Right atrium auricular region (tissue), 2 donors: ENCODE results near the gene HTRA1. TPM values are rescaled to one million over a fixed set of nuclear protein-coding genes. Genes with fewer than 3 reads are reported as not detected.

Source experiments
- DNase-seq: peaks from one replicate; pipeline ENCODE4 v3.0.0-alpha.2; 2019; ENCODE audit warnings: low spot score
- H3K27ac ChIP-seq, 2 donors: fragments of 200-600 bp; sonication (generic); 1 replicate in 1 of 2; 2 replicates in 1 of 2; pipeline ENCODE4 v1.5.1; 2016 to 2019
- H3K27me3 ChIP-seq, 2 donors: fragments of 200-600 bp; sonication (generic); one replicate each; pipeline versions ENCODE4 v1.5.1 to v1.6.0; 2017 to 2019
- H3K36me3 ChIP-seq: fragments of 200-600 bp; sonication (generic); one replicate; pipeline ENCODE4 v1.5.1; 2016
- H3K4me1 ChIP-seq, 2 donors: fragments of 200-600 bp; sonication (generic); one replicate each; pipeline versions ENCODE4 v1.5.1 to v1.6.0; 2017 to 2019
- H3K4me3 ChIP-seq, 2 donors: fragments of 200-600 bp; sonication (generic); 1 replicate in 1 of 2; 2 replicates in 1 of 2; pipeline ENCODE4 v1.5.1; 2017 to 2019; ENCODE audit warnings: mild to moderate bottlenecking in 1 of 2, moderate library complexity in 1 of 2
- H3K9me3 ChIP-seq, 2 donors: fragments of 200-600 bp; sonication (generic); one replicate each; pipeline ENCODE4 v1.5.1; 2019
- CTCF ChIP-seq, 2 donors: fragments of 200-600 bp; sonication (generic); IDR thresholded peaks; one replicate each; pipeline ENCODE4 v1.5.1; 2019; ENCODE audit warnings: antibody characterized with exemption in 2 of 2
- total RNA-seq, 2 donors: library from RNA; depleted of rRNA; stranded (reverse); fragments of >200 nt; gene quantifications; one replicate each; pipeline ENCODE4 v1.1.0, GENCODE V29; 2016

Gene HTRA1
- total RNA-seq, 2 donors from 2014 or later: 76.3 to 78.3 TPM

- no peaks in the 10 kb centered on the region for H3K36me3 ChIP-seq
- H3K4me3 ChIP-seq: no peak overlapping the region
- no peak for TF ChIP-seq CTCF (IDR thresholded peaks at IDR 0.05)
- H3K4me1 ChIP-seq: peaks cover 0 to 11% of the 10 kb centered on the region in 2 donors
- H3K27me3 ChIP-seq: no peaks in the 10 kb centered on the region
- H3K27ac ChIP-seq: peak overlapping the region in 1 of 2 donors; percentile 1
- no peak for DNase-seq
- no peaks in the 10 kb centered on the region for H3K9me3 ChIP-seq
Measured at GRCh38 chr10:122446668-122447423, 14.5 kb upstream of the HTRA1 start.

GRCh38 chr10:122448600-122448999 lies 12.8 kb upstream of the HTRA1 start:
- H3K36me3 ChIP-seq: no peaks in the 10 kb centered on the region
- no peaks in the 10 kb centered on the region for H3K27me3 ChIP-seq
- H3K4me1 ChIP-seq: peaks cover 0 to 11% of the 10 kb centered on the region in 2 donors
- TF ChIP-seq CTCF (IDR thresholded peaks at IDR 0.05): no peak
- H3K4me3 ChIP-seq: no peak overlapping the region
- DNase-seq: no peak
- no peaks in the 10 kb centered on the region for H3K9me3 ChIP-seq
- no peak overlapping the region for H3K27ac ChIP-seq

GRCh38 chr10:122449153-122449552 lies 12.2 kb upstream of the HTRA1 start:
- Histone ChIP-seq H3K27ac (no peak overlapping the region), H3K9me3 (no peaks in the 10 kb centered on the region), H3K36me3 (no peaks in the 10 kb centered on the region), H3K4me3 (no peak overlapping the region), H3K27me3 (no peaks in the 10 kb centered on the region), H3K4me1 (peaks cover 0 to 11% of the 10 kb centered on the region in 2 donors)
- DNase-seq: no peak
- no peak for TF ChIP-seq CTCF (IDR thresholded peaks at IDR 0.05)

GRCh38 chr10:122450353-122450990 lies 10.9 kb upstream of the HTRA1 start:
- no peak overlapping the region for H3K4me3 ChIP-seq
- no peaks in the 10 kb centered on the region for H3K9me3 ChIP-seq
- no peak overlapping the region for H3K27ac ChIP-seq
- H3K36me3 ChIP-seq: no peaks in the 10 kb centered on the region
- TF ChIP-seq CTCF (IDR thresholded peaks at IDR 0.05): no peak
- peaks cover 0 to 11% of the 10 kb centered on the region in 2 donors for H3K4me1 ChIP-seq
- no peak for DNase-seq
- H3K27me3 ChIP-seq: no peaks in the 10 kb centered on the region

GRCh38 chr10:122454071-122454470 lies 7.3 kb upstream of the HTRA1 start:
- H3K27ac ChIP-seq: no peak overlapping the region
- TF ChIP-seq CTCF (IDR thresholded peaks at IDR 0.05): no peak
- H3K4me1 ChIP-seq: no peaks in the 10 kb centered on the region
- H3K36me3 ChIP-seq: no peaks in the 10 kb centered on the region
- DNase-seq: no peak
- no peak overlapping the region for H3K4me3 ChIP-seq
- H3K9me3 ChIP-seq: no peaks in the 10 kb centered on the region
- no peaks in the 10 kb centered on the region for H3K27me3 ChIP-seq
